Ramos (cell line): ENCODE results near the gene AGAP1.

Experiments
- in situ Hi-C: fragments of 300-500 bp; cut with MboI; formaldehyde crosslinking; loops from one replicate; pipeline ENCODE4 v1.14.3; 2022; ENCODE audit warnings: low sequenced_read_pairs; ENCODE audit not compliant: unreplicated experiment

Gene AGAP1

GRCh38 chr2:235765181-235765820, 271.5 kb downstream of the AGAP1 start:
- in situ Hi-C loops = loop anchor here (10.0 kb wide), 1 partner anchor 420 kb away; no protein-coding TSS in a partner anchor

GRCh38 chr2:235766278-235766677, 272.4 kb downstream of the AGAP1 start:
- in situ Hi-C loops = loop anchor here (10.0 kb wide), 1 partner anchor 419 kb away; no protein-coding TSS in a partner anchor

DNA sequence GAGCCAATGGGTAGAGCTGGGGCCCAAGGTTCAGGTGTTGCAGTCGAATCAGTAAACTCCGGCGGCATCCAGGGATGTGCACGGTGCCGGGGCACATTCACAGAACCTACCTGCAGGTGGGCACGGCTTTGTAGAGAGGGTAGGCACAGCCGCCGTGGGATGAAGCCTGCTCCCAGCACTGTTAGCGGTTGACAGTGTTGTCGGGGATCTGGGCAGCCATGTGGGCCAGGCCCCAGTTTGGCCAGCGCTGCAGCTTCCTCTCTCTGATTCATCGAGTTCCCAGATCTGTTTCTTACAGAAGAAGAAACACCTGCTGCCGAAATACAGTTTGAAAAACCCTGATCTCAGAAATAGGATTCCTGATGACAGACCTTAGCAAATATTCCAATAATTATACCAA, 274.8 kb downstream of the AGAP1 start:
- in situ Hi-C loops = loop anchor here (10.0 kb wide), 1 partner anchor 416 kb away; no protein-coding TSS in a partner anchor

GRCh38 chr2:235769046-235769445, 275.2 kb downstream of the AGAP1 start:
- in situ Hi-C loops = loop anchor here (10.0 kb wide), 1 partner anchor 416 kb away; no protein-coding TSS in a partner anchor

GRCh38 chr2:235770909-235771820, 277.3 kb downstream of the AGAP1 start:
- in situ Hi-C loops = no loop called here

GRCh38 chr2:235773188-235773928, 279.5 kb downstream of the AGAP1 start:
- in situ Hi-C loops = no loop called here

DNA sequence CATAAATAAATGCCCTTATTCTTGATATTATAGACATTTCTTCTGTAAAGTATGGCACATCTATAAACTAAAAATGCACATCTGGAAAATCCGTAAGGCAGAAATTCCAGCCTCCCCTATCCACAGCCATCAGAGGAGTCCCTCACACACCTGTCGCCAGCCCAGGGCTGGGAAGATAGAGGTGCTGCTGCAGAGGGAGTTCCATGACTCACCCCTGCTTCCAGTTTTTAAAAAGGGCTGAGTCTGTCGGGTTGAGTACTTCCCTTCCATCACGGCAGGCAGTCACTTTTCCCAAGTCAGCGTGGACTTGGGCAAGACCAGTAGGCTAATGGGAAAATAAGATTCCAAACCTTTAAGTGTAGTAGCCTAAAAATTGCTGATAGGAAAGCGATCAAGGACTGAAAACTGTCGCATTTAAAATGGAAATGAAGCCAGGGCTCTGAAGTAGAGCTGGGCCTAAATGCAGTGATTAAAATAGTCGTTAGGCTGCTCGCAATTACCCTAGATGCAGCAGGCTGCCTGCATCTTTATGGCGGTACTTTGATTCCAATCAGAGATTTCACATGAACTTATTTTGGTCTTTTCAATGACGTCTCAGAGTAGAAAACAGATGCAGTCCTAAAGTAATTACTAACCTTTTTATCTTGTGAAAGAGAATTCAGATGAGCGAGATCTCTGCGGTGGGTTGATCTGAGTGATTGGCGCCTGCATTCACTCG, 280.5 kb downstream of the AGAP1 start:
- in situ Hi-C loops = no loop called here

- in situ Hi-C loops = no loop called here
Measured at GRCh38 chr2:235776531-235776930, 282.7 kb downstream of the AGAP1 start.

DNA sequence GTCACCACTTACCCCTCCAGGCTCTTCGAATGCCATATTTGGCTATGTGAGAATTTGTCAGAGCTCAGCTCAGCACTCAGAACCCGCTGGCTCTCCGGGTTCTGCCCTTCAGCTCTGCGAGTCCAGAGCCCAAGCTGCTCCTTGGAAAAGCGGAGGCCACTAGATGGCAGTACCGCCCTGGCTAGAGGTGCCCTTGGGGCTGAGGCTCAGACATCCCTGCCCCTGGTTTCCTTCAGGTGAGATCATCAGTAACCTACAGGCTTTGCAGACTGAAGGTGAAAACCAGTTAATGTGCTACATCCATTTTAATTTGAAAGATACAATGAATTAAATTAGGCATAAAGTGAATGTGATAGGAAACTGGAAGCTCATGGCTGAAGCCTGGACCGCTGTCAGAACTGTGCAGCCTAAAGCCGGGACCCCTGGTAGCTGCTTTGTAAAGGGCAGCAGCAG, 285.6 kb downstream of the AGAP1 start:
- in situ Hi-C loops = no loop called here

- in situ Hi-C loops = no loop called here
Measured at GRCh38 chr2:235780401-235780800, 286.6 kb downstream of the AGAP1 start.

- in situ Hi-C loops = no loop called here
Measured at GRCh38 chr2:235781775-235782174, 287.9 kb downstream of the AGAP1 start.

- in situ Hi-C loops = no loop called here
Measured at GRCh38 chr2:235784788-235785187, 290.9 kb downstream of the AGAP1 start.

GRCh38 chr2:235789552-235789951, 295.7 kb downstream of the AGAP1 start:
- in situ Hi-C loops = no loop called here

GRCh38 chr2:235793163-235793752, 299.4 kb downstream of the AGAP1 start:
- in situ Hi-C loops = no loop called here

DNA sequence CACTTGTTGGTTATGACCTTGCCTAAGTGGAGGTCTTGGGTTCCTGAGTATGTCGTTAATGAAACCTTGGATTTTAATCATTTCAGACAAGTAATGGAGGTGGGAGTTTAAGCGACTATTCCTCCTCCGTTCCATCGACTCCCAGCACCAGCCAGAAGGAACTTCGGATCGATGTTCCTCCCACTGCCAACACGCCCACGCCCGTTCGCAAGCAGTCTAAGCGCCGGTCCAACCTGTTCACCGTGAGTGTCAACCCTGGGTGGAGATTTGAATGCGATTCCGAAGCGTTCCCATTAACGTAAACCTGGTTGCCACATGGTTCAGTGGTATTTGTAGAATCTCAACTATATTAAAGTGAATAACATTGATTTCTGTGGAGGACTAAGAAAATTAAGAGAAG, 305.4 kb downstream of the AGAP1 start:
- in situ Hi-C loops = no loop called here

DNA sequence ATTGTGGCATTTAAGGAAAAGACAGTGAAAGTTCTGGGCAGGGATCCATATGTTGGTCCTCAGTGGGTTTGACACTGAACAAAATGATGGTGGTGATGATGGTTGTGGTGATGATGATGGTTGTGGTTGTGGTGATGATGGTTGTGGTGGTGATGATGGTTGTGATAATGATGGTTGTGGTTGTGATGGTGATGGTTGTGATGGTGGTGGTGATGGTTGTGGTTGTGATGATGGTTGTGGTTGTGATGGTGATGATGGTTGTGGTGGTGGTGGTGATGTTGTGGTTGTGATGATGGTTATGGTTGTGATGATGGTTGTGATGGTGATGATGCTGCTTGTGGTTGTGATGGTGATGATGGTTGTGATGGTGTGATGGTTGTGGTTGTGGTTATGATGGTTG, 308.7 kb downstream of the AGAP1 start:
- in situ Hi-C loops = no loop called here

- in situ Hi-C loops = no loop called here
Measured at GRCh38 chr2:235803028-235803427, 309.2 kb downstream of the AGAP1 start.

- in situ Hi-C loops = no loop called here
Measured at GRCh38 chr2:235804676-235805075, 310.8 kb downstream of the AGAP1 start.

GRCh38 chr2:235806986-235807750, 313.3 kb downstream of the AGAP1 start:
- in situ Hi-C loops = no loop called here
